ENCODE data around the gene NSUN7. TPM values are rescaled to one million over a fixed set of nuclear protein-coding genes. Genes with fewer than 3 reads are reported as not detected.

NSUN7 gene
- total and polyA plus RNA-seq, 9 of the 15 experiments (the other 6 are each of a cell fraction or from before 2014, with no cell fraction given): not detected

- intact Hi-C loops (cut with micrococcal nuclease) (loop anchor here (5.0 kb wide), 3 partner anchors 104 to 179 kb away; no protein-coding TSS in a partner anchor), in situ Hi-C loops (cut with MboI) (loop anchor here (5.0 to 10.0 kb wide), 2 partner anchors 104 to 167 kb away; no protein-coding TSS in a partner anchor)
- no peaks in the 10 kb centered on the region for H4K20me1 ChIP-seq (replicated peaks; ENCODE audit: control insufficient read depth, insufficient read depth, low read length)
- 0% methylated on average over 2 of the region's 2 CpGs for WGBS (ENCODE audit: insufficient coverage, low coverage, missing lambda C conversion rate)
- ATAC-seq (no peak), DNase-seq (ENCODE audit: extremely low read depth in 1 of 4, low spot score in 3 of 4) (no peak), FAIRE-seq (no peak)
- H3K4me3 ChIP-seq: no peak overlapping the region
- POLR2A ChIA-PET: no interaction called here
- no peaks in the 10 kb centered on the region for H3K9me1 ChIP-seq (ENCODE audit: control insufficient read depth, insufficient read depth, low read length)
- CTCF ChIA-PET (ENCODE audit: low intra/inter-chr PET ratio): interaction anchor here (0.6 kb wide), 1 partner anchor 34 kb away, joined by 4 read pairs; no protein-coding TSS in a partner anchor
- H2AFZ ChIP-seq (ENCODE audit: low read depth, low read length): no peak overlapping the region
- H3K4me1 ChIP-seq (replicated peaks in 1 of 2; ENCODE audit: control insufficient read depth in 2 of 2, insufficient read depth in 2 of 2, low read length in 2 of 2): no peaks in the 10 kb centered on the region
- no peaks in the 10 kb centered on the region for H3K79me2 ChIP-seq (ENCODE audit: control insufficient read depth, insufficient read depth, low read length)
- no TSS peak for BruUV-seq (replicated peaks)
- H3K27me3 ChIP-seq (ENCODE audit: control insufficient read depth in 2 of 2, insufficient read depth in 2 of 2, low read length in 2 of 2): peaks cover 0 to 3% of the 10 kb centered on the region in 2 experiments; a peak in 2 of 5 replicates
- no peak overlapping the region for H3K4me2 ChIP-seq (ENCODE audit: insufficient read depth, low read length)
- no peaks in the 10 kb centered on the region for H3K9me3 ChIP-seq (replicated peaks; ENCODE audit: control insufficient read depth, insufficient read depth, low read depth, low read length)
- TF ChIP-seq YY1 (IDR thresholded peaks at IDR 0.05; ENCODE audit: borderline replicate concordance in 1 of 3, control insufficient read depth in 1 of 3, extremely low read depth in 1 of 3, insufficient read depth in 3 of 3, insufficient read length in 1 of 3, insufficient replicate concordance in 2 of 3, low read depth in 1 of 3, low read length in 2 of 3) (no peak), ZBTB34 (CRISPR knock-in tag; IDR thresholded peaks at IDR 0.05) (no peak), ATF3 (IDR thresholded peaks at IDR 0.05) (no peak), ATF3 (CRISPR knock-in tag; conservative IDR thresholded peaks at IDR 0.05) (no peak), CCAR2 (IDR thresholded peaks at IDR 0.05; ENCODE audit: low read depth, low read length) (no peak), ZNF12 (CRISPR knock-in tag; IDR thresholded peaks at IDR 0.05) (no peak), KLF16 (IDR thresholded peaks at IDR 0.05) (no peak), TFAM (CRISPR knock-in tag; conservative IDR thresholded peaks at IDR 0.05) (no peak), SREBF2 (CRISPR knock-in tag; IDR thresholded peaks at IDR 0.05) (no peak), DNMT1 (IDR thresholded peaks at IDR 0.05) (no peak), SIRT6 (IDR thresholded peaks at IDR 0.05; ENCODE audit: low read depth, low read length) (no peak), ARHGAP35 (IDR thresholded peaks at IDR 0.05; ENCODE audit: partially characterized antibody) (no peak), SIN3A (IDR thresholded peaks at IDR 0.05; ENCODE audit: borderline replicate concordance in 2 of 2, control insufficient read depth in 1 of 2, low read depth in 2 of 2, low read length in 2 of 2) (no peak), POU5F1 (IDR thresholded peaks at IDR 0.05; ENCODE audit: borderline replicate concordance, low read depth, low read length, partially characterized antibody) (no peak), POLR3G (IDR thresholded peaks at IDR 0.05; ENCODE audit: extremely low read depth, insufficient read length, insufficient replicate concordance) (no peak)
- TF ChIP-seq, protein P1, sequence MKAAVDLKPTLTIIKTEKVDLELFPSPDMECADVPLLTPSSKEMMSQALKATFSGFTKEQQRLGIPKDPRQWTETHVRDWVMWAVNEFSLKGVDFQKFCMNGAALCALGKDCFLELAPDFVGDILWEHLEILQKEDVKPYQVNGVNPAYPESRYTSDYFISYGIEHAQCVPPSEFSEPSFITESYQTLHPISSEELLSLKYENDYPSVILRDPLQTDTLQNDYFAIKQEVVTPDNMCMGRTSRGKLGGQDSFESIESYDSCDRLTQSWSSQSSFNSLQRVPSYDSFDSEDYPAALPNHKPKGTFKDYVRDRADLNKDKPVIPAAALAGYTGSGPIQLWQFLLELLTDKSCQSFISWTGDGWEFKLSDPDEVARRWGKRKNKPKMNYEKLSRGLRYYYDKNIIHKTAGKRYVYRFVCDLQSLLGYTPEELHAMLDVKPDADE (conservative IDR thresholded peaks at IDR 0.05; ENCODE audit: control insufficient read depth, low read depth, low read length): no peak
- TF ChIP-seq, protein P2, sequence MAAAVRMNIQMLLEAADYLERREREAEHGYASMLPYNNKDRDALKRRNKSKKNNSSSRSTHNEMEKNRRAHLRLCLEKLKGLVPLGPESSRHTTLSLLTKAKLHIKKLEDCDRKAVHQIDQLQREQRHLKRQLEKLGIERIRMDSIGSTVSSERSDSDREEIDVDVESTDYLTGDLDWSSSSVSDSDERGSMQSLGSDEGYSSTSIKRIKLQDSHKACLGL (CRISPR knock-in tag; IDR thresholded peaks at IDR 0.05; ENCODE audit: borderline replicate concordance, poor library complexity, severe bottlenecking): no peak
- no peaks in the 10 kb centered on the region for H3K36me3 ChIP-seq (ENCODE audit: control insufficient read depth, insufficient read depth, low read length)
- H3K27ac ChIP-seq (ENCODE audit: extremely low read depth, low read depth, low read length): no peak overlapping the region
- no peak overlapping the region for H3K9ac ChIP-seq (ENCODE audit: insufficient read depth in 1 of 2, low read depth in 2 of 2, low read length in 2 of 2)
These were observed 11.9 kb upstream of the NSUN7 start for GRCh38 chr4:40737879-40738278.

Data from K562 (cell line).